KBM-7 (cell line): ENCODE data around the gene PCNX3.
A peak's percentile ranks its signal among the peaks of the same experiment; 100 is the strongest.

Experiments used
- DNase-seq: peaks from one replicate; pipeline ENCODE4 v3.0.0-alpha.2; 2015
- in situ Hi-C: fragments of 300-500 bp; cut with MboI; formaldehyde crosslinking; loops from 2 replicates; pipeline ENCODE4 v1.14.3; 2020; ENCODE audit warnings: low sequenced_read_pairs, low pct_unique_long_range_greater_than_20kb, mixed read lengths

Gene PCNX3

GRCh38 chr11:65595543-65596281 lies 19.9 kb upstream of the PCNX3 start, which contains the start of gene KCNK7:
KCNK7 (minus strand) TSS chr11:65595800; CDS start chr11:65595772, 28 bp downstream.
- no peak for DNase-seq
- in situ Hi-C loops: no loop called here

GRCh38 chr11:65596520-65596919 lies 19.1 kb upstream of the PCNX3 start:
- in situ Hi-C loops: no loop called here
- no peak for DNase-seq

- in situ Hi-C loops: no loop called here
Measured at GRCh38 chr11:65598258-65598699, 17.3 kb upstream of the PCNX3 start.

GRCh38 chr11:65599216-65599954 lies 16.2 kb upstream of the PCNX3 start:
- in situ Hi-C loops: no loop called here
- no peak for DNase-seq

More at GRCh38 chr11:65598258-65598699, 17.3 kb upstream of the PCNX3 start:
- DNase-seq: no peak

GRCh38 chr11:65599955-65600246 lies 15.7 kb upstream of the PCNX3 start:
- in situ Hi-C loops: no loop called here

GRCh38 chr11:65604258-65604657 lies 11.3 kb upstream of the PCNX3 start:
- in situ Hi-C loops: no loop called here
- DNase-seq: no peak

More at GRCh38 chr11:65599955-65600246, 15.7 kb upstream of the PCNX3 start:
- no peak for DNase-seq

GRCh38 chr11:65606876-65607613 lies 8.5 kb upstream of the PCNX3 start:
- DNase-seq: no peak
- in situ Hi-C loops: no loop called here

- in situ Hi-C loops: no loop called here
- no peak for DNase-seq
Measured at GRCh38 chr11:65607614-65608426, 7.8 kb upstream of the PCNX3 start.

- DNase-seq: no peak
- in situ Hi-C loops: no loop called here
Measured at GRCh38 chr11:65609229-65609628, 6.3 kb upstream of the PCNX3 start.

GRCh38 chr11:65609665-65610064 lies 5.9 kb upstream of the PCNX3 start:
- no peak for DNase-seq
- in situ Hi-C loops: no loop called here

- no peak for DNase-seq
- in situ Hi-C loops: no loop called here
Measured at GRCh38 chr11:65610404-65610803, 5.2 kb upstream of the PCNX3 start.

GRCh38 chr11:65611028-65611757 lies 4.4 kb upstream of the PCNX3 start:
- DNase-seq: peak; percentile 68
- in situ Hi-C loops: no loop called here

- DNase-seq: no peak
- in situ Hi-C loops: no loop called here
Measured at GRCh38 chr11:65611758-65612603, 3.6 kb upstream of the PCNX3 start.

GRCh38 chr11:65612691-65613090 lies 2.9 kb upstream of the PCNX3 start:
- DNase-seq: no peak
- in situ Hi-C loops: no loop called here

- in situ Hi-C loops: no loop called here
- no peak for DNase-seq
Measured at GRCh38 chr11:65613091-65613928, 2.3 kb upstream of the PCNX3 start.

- in situ Hi-C loops: no loop called here
- DNase-seq: no peak
Measured at GRCh38 chr11:65615950-65616574, 486 bp downstream of the PCNX3 start.
